ENCODE data around the gene ATG10.
"Not testable (repeated sequence)": the region's sequence is repeated elsewhere in the genome, so short reads cannot be mapped to it uniquely, and the experiment has no call there.

The ATG10 gene

GRCh38 chr5:82244854-82245635 lies 273.2 kb downstream of the ATG10 start:
- no peak for DNase-seq

GRCh38 chr5:82246960-82247574 lies 275.2 kb downstream of the ATG10 start:
- DNase-seq: no peak

- no peak for DNase-seq
Measured at GRCh38 chr5:82252744-82253143, 280.9 kb downstream of the ATG10 start.

GRCh38 chr5:82255844-82256243 lies 284.0 kb downstream of the ATG10 start:
- no peak for DNase-seq

GRCh38 chr5:82257247-82257646 lies 285.4 kb downstream of the ATG10 start:
- no peak for DNase-seq

GRCh38 chr5:82257729-82258128 lies 285.9 kb downstream of the ATG10 start:
- no peak for DNase-seq

GRCh38 chr5:82259172-82259800 lies 287.5 kb downstream of the ATG10 start:
- DNase-seq: no peak

GRCh38 chr5:82265047-82265446 lies 293.2 kb downstream of the ATG10 start:
- no peak for DNase-seq

GRCh38 chr5:82267297-82267933 lies 295.6 kb downstream of the ATG10 start:
- DNase-seq: not testable (repeated sequence)

- not testable (repeated sequence) for DNase-seq
Measured at GRCh38 chr5:82269363-82269762, 297.5 kb downstream of the ATG10 start.

GRCh38 chr5:82272571-82273356 lies 300.9 kb downstream of the ATG10 start:
- not testable (repeated sequence) for DNase-seq

- DNase-seq: not testable (repeated sequence)
Measured at GRCh38 chr5:82273426-82273825, 301.6 kb downstream of the ATG10 start.

- DNase-seq: no peak
Measured at GRCh38 chr5:82274343-82275211, 302.8 kb downstream of the ATG10 start.

GRCh38 chr5:82275216-82275664 lies 303.4 kb downstream of the ATG10 start:
- DNase-seq: no peak

- DNase-seq: no peak
Measured at GRCh38 chr5:82276800-82277612, 305.2 kb downstream of the ATG10 start.

- DNase-seq: no peak
Measured at GRCh38 chr5:82277613-82277986, 305.8 kb downstream of the ATG10 start.

- peak; percentile 79 for DNase-seq
Measured at GRCh38 chr5:82277987-82278710, 306.3 kb downstream of the ATG10 start, which contains the start of gene RPS23. Gene RPS23 (minus strand): TSS chr5:82278354. CDS start chr5:82278323, 31 bp downstream.

GRCh38 chr5:82278711-82279370 lies 307.0 kb downstream of the ATG10 start:
- DNase-seq: no peak

GRCh38 chr5:82283893-82284292 lies 312.1 kb downstream of the ATG10 start:
- DNase-seq: no peak
